GM19328 (cell line): ENCODE measurements around the gene SSTR3.

Experiments used
- ATAC-seq: cut with Tn5 transposase; IDR thresholded peaks from one replicate; pipeline ENCODE4 v1.9.1; 2021; ENCODE audit warnings: mild to moderate bottlenecking, moderate library complexity; ENCODE audit not compliant: unreplicated experiment

SSTR3 gene

DNA sequence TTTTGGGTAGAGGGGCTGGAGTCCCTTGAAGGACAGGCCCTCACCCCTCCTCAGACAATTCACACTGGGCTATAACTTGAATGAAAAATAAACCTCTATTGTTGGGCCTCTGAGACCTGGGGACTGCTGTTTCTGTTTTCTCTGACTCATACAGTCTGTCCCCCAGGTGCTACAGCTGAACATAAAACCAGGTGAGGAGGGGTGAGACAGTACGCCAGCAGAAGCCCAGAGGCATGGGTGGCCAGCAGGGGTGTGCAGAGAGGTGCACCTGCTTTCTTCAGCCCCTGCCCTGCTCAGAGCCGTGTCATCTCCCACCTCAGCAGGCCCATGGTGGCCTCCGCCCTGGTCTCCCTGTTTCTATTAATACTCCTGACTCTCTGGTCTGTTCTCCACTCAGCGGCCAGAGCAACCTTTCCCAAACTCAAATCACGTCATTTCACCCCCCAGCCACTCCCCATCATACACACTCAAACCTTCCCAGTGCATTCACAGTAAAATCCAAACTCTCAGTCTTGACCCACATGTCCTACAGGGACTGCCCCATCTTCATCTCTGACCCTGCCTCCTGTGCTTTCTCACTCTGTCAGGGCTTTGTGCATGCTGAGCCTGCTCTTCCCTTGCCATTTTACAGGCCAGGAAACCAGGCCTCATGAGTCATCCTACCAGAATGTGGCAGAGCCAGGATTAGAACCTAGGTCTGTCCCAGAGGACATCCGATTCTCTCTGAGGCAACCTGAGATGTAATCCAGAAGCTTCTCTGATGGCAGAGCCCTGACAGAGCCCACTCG, 57.2 kb downstream of the SSTR3 start:
- ATAC-seq: no peak
